Stimulated activated CD8-positive, alpha-beta memory T cell treated with anti-CD3 and anti-CD28 coated beads, Interleukin-4, amount 100 ng/mL, for 1 hour (primary cell): Measurements from ENCODE around the gene RAB40C.
A peak's percentile ranks its signal among the peaks of the same experiment; 100 is the strongest.

Experiments used
- DNase-seq, 2 donors: peaks; one replicate each; pipeline ENCODE4 v3.0.0-alpha.2; 2020; ENCODE audit warnings: low read depth in 2 of 2, low spot score in 1 of 2

RAB40C gene

GRCh38 chr16:574021-574760 lies 15.7 kb upstream of the RAB40C start:
- no peak for DNase-seq

GRCh38 chr16:575354-576196 lies 14.3 kb upstream of the RAB40C start:
- DNase-seq = no peak

GRCh38 chr16:576197-576822 lies 13.6 kb upstream of the RAB40C start:
- no peak for DNase-seq

GRCh38 chr16:576823-577201 lies 13.1 kb upstream of the RAB40C start:
- no peak for DNase-seq

- no peak for DNase-seq
These were observed 12.1 kb upstream of the RAB40C start for GRCh38 chr16:577796-578195.

GRCh38 chr16:578232-578869 lies 11.5 kb upstream of the RAB40C start:
- DNase-seq = no peak

- peak in 1 of 2 donors; percentile 19 for DNase-seq
These were observed 10.9 kb upstream of the RAB40C start for GRCh38 chr16:578870-579405.

- DNase-seq = no peak
These were observed 9.5 kb upstream of the RAB40C start for GRCh38 chr16:580141-580945.

- no peak for DNase-seq
These were observed 8.8 kb upstream of the RAB40C start for GRCh38 chr16:580946-581498.

- no peak for DNase-seq
These were observed 7.7 kb upstream of the RAB40C start for GRCh38 chr16:582218-582613.

GRCh38 chr16:582614-583331 lies 7.1 kb upstream of the RAB40C start:
- no peak for DNase-seq

GRCh38 chr16:583470-583814 lies 6.4 kb upstream of the RAB40C start:
- no peak for DNase-seq

- no peak for DNase-seq
These were observed 5.9 kb upstream of the RAB40C start for GRCh38 chr16:583815-584591.

- DNase-seq = no peak
These were observed 4.5 kb upstream of the RAB40C start for GRCh38 chr16:585351-585750.

- no peak for DNase-seq
These were observed 3.7 kb upstream of the RAB40C start for GRCh38 chr16:586047-586644.

- DNase-seq = no peak
These were observed 2.9 kb upstream of the RAB40C start for GRCh38 chr16:586645-587590.

- peak; percentile 15 to 35 for DNase-seq
These were observed 1.3 kb upstream of the RAB40C start for GRCh38 chr16:588639-588888.
